Glutamatergic neuron (in vitro differentiated cells): ENCODE results near the gene CROCC2. TPM values are rescaled to one million over a fixed set of nuclear protein-coding genes. Genes with fewer than 3 reads are reported as not detected.

Source experiments
- DNase-seq: peaks from one replicate; pipeline ENCODE4 v3.0.0; 2022
- H3K27ac Mint-ChIP-seq: one replicate; pipeline ENCODE4 v1.8.0; 2020; ENCODE audit warnings: mild to moderate bottlenecking, mixed read lengths, inconsistent platforms; ENCODE audit not compliant: unreplicated experiment
- H3K27me3 Mint-ChIP-seq: one replicate; pipeline ENCODE4 v1.8.0; 2020; ENCODE audit warnings: mild to moderate bottlenecking, moderate library complexity, mixed read lengths, inconsistent platforms; ENCODE audit not compliant: unreplicated experiment
- H3K36me3 Mint-ChIP-seq: one replicate; pipeline ENCODE4 v1.8.0; 2020; ENCODE audit warnings: mild to moderate bottlenecking, mixed read lengths, inconsistent platforms; ENCODE audit not compliant: unreplicated experiment
- H3K4me1 Mint-ChIP-seq: one replicate; pipeline ENCODE4 v1.8.0; 2020; ENCODE audit warnings: mild to moderate bottlenecking, low read depth, mixed read lengths, inconsistent platforms; ENCODE audit not compliant: unreplicated experiment
- H3K4me3 Mint-ChIP-seq: one replicate; pipeline ENCODE4 v1.8.0; 2020; ENCODE audit warnings: mild to moderate bottlenecking, mixed read lengths, inconsistent platforms; ENCODE audit not compliant: unreplicated experiment
- H3K9me3 Mint-ChIP-seq: one replicate; pipeline ENCODE4 v1.8.0; 2020; ENCODE audit warnings: mild to moderate bottlenecking, moderate library complexity, mixed read lengths, inconsistent platforms; ENCODE audit not compliant: unreplicated experiment
- total RNA-seq: library from RNA; stranded (reverse); fragmentation: NEBNext Ultra II Directional; extraction: Animal tissue kit (Norgen Biotek cat#: 25700); gene quantifications from one replicate; pipeline ENCODE4 v1.2.1, GENCODE V29; 2021; ENCODE audit not compliant: unreplicated experiment
- TF ChIP-seq, protein P1 (sequence below): fragments of 200-600 bp; sonication (generic); IDR thresholded peaks from one replicate; pipeline ENCODE4 v1.5.0; 2021; ENCODE audit not compliant: partially characterized antibody, unreplicated experiment

The CROCC2 gene
- total RNA-seq, 1 donor from 2014 or later = not detected

DNA sequence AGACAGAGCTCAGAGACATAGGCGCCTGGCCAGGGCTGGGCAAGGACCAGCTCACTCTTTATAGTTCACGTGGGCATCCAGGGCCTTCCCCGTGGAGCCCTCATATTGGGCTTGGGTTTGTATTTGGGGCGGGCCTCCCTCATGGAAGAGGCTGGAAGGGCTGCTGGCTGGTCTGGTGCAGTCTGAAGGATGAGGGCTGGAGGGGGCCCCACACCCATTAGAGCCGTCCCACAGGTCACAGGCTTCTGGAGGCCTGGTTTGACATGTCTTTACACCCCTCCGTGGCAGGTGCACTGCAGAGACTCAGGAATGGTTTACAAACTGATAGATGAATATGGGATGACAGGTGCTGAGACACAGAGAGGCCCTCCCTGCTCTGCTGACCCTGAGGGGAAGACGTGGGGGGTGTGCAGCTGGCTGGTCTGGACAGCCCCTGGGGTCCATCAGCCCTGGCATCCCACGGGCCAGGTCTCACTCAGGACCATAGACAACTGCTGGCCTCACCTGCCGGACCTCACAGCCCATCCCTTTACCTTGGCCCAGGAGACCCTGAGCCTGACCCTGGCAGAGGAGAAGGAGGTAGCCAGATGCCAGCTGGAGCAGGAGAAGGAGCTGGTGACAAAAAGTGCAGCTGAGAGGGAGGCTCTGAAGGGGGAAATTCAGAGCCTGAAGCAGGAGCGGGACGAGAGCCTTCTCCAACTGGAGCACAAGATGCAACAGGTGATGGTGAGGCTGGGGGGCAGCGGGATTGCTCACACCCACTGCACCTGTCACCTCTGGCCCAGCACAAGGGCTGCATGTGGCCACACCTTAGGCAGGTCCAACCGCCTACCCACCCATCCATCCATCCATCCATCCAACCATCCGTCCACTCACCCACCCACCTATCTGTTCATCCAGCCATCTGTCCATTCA is 43.9 kb downstream of the CROCC2 start:
- H3K36me3 Mint-ChIP-seq = no peaks in the 10 kb centered on the region
- H3K27me3 Mint-ChIP-seq = peaks cover 4% of the 10 kb centered on the region
- H3K27ac Mint-ChIP-seq = no peak overlapping the region
- H3K4me1 Mint-ChIP-seq = peaks cover 2% of the 10 kb centered on the region
- H3K9me3 Mint-ChIP-seq = peaks cover 5% of the 10 kb centered on the region
- no peak for DNase-seq
- no peak overlapping the region for H3K4me3 Mint-ChIP-seq
- TF ChIP-seq, protein P1, sequence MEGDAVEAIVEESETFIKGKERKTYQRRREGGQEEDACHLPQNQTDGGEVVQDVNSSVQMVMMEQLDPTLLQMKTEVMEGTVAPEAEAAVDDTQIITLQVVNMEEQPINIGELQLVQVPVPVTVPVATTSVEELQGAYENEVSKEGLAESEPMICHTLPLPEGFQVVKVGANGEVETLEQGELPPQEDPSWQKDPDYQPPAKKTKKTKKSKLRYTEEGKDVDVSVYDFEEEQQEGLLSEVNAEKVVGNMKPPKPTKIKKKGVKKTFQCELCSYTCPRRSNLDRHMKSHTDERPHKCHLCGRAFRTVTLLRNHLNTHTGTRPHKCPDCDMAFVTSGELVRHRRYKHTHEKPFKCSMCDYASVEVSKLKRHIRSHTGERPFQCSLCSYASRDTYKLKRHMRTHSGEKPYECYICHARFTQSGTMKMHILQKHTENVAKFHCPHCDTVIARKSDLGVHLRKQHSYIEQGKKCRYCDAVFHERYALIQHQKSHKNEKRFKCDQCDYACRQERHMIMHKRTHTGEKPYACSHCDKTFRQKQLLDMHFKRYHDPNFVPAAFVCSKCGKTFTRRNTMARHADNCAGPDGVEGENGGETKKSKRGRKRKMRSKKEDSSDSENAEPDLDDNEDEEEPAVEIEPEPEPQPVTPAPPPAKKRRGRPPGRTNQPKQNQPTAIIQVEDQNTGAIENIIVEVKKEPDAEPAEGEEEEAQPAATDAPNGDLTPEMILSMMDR = no peak

DNA sequence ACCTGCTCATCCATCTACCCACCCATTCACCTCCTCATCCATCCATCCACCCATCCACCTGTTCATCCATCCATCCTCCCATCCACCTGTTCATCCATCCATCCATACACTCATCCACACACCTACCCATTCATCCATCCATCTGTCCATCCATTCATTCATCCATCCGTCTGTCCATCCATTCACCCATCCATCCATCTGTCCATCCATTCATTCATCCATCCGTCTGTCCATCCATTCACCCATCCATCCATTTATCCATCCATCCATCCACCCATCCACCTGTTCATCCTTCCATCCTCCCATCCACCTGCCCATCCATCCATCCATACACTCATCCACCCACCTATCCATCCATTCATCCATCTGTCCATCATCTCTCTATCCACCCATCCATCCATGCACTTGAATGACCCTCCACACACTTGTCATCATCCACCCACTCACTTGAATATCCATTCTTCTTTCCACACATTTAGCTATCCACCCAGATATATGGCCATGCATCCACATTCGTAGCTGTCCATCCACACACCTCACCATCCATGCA is 45.0 kb downstream of the CROCC2 start:
- peaks cover 1% of the 10 kb centered on the region for H3K9me3 Mint-ChIP-seq
- DNase-seq = no peak
- TF ChIP-seq, protein P1 = no peak
- peaks cover under 1% of the 10 kb centered on the region for H3K4me1 Mint-ChIP-seq
- H3K36me3 Mint-ChIP-seq = no peaks in the 10 kb centered on the region
- H3K27ac Mint-ChIP-seq = no peak overlapping the region
- H3K27me3 Mint-ChIP-seq = peaks cover 4% of the 10 kb centered on the region
- no peak overlapping the region for H3K4me3 Mint-ChIP-seq

DNA sequence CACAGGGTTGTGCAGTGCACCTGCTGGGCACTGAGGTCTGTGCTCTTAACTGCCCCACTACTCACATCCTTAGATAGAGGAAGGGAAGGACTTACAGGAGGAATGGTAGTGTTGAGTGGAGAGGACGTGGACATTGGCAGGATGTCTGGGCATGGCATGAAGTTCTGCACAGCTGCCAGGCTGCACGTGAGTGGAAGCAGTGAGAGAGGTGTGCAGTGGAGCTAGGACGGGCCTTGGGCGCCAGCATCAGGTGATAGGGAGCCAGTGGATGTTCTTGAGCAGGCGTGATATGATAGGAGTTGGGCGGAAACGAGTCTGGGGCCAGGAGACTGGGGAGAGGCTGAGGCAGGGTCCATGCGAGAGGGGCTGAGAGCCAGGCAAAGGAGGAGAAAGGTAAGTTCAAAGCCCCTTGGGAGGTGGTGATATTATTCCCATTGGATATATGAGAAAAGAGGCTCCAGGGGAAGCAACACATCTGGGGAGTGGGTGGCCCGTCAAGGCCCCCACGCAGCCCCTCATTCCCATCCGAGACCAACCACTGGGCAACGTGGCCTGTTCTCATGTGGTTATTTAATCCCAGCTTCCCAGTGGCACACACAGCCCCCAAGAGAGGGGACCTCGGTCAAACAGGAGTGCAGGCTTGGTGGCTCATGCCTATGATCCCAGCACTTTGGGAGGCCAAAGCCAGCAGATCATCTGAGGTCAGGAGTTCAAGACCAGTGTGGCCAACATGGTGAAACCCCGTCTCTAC is 46.5 kb downstream of the CROCC2 start:
- TF ChIP-seq, protein P1 = no peak
- no peak for DNase-seq
- H3K4me1 Mint-ChIP-seq = no peaks in the 10 kb centered on the region
- no peaks in the 10 kb centered on the region for H3K36me3 Mint-ChIP-seq
- H3K4me3 Mint-ChIP-seq = no peak overlapping the region
- peaks cover 2% of the 10 kb centered on the region for H3K9me3 Mint-ChIP-seq
- peaks cover 4% of the 10 kb centered on the region for H3K27me3 Mint-ChIP-seq
- no peak overlapping the region for H3K27ac Mint-ChIP-seq

DNA sequence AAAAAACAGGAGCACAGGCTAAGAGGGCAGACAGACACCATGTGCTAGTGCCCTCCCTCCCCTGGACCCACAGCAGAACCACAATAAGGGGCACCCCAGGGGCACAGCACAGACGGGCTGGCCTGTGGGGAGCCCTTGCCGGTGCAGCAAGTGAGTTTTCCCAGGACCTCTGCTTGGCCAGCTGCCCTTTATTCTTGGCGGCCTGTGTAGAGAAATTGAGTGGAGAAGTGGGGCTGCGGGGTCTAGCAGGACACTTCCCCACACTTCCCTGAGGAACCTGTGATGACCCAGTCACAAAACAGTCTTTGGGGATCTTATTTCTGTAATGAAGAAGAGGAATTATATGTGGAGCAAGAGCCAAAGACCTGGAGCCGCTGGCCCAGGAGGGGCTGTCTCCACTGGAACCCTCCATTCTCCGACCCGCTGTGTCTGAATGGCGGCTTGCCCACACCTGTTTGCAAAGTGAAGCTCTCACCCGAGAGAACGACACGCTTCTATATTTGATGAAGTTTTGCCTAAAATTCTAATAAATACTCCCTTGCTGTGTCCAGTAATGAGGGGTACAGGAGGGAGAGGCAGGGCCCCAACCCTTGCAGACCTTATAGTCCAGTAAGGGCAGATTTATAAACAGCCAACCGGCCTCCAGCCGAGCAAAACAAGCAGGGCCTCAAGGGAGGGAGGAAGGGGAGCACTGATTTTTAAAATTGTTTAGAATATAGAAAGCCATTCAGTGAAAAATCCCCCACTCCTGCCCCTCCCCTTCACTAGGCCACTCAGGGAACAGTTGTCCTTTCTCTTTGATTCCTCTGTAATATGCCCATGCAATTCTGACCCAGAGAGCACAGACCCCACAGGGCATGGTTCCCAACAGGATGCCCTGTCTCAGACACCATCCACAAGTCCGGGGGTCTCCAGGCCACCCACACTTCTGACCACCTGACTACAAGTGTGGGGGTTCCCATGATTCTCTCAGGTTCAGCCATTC is 47.6 kb downstream of the CROCC2 start:
- Mint-ChIP-seq H3K4me3 (no peak overlapping the region), H3K9me3 (peaks cover 2% of the 10 kb centered on the region), H3K27ac (no peak overlapping the region), H3K4me1 (no peaks in the 10 kb centered on the region), H3K27me3 (no peaks in the 10 kb centered on the region), H3K36me3 (no peaks in the 10 kb centered on the region)
- TF ChIP-seq, protein P1 = no peak
- no peak for DNase-seq
